GM12801 (cell line): ENCODE results near the gene UGT1A5.

ENCODE experiments used
- TF ChIP-seq, protein P1 (sequence below): IDR thresholded peaks from one replicate; pipeline ENCODE4 v1.5.1; 2011; ENCODE audit warnings: control low read depth; ENCODE audit not compliant: insufficient read length; ENCODE audit errors: extremely low read depth

Gene UGT1A5

DNA sequence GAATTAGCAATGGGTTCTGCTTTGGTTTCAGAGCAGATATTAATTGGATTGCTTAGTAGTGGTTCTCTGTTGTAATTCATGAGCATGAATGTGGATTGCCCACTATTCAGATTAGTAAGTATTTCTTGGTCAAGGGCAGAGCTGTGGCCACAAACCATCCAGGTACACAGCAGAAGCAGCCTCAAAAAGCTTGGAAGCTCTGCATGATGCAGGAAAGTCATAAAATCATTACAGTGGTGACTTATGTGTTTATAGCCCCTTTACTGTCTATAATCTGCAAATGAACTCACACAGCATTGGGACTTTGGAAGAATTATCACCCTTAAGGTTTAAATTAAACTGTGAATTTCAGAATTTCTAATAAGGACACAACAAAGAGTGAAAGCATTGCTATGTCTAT lies 45.4 kb downstream of the UGT1A5 start:
- TF ChIP-seq, protein P1, sequence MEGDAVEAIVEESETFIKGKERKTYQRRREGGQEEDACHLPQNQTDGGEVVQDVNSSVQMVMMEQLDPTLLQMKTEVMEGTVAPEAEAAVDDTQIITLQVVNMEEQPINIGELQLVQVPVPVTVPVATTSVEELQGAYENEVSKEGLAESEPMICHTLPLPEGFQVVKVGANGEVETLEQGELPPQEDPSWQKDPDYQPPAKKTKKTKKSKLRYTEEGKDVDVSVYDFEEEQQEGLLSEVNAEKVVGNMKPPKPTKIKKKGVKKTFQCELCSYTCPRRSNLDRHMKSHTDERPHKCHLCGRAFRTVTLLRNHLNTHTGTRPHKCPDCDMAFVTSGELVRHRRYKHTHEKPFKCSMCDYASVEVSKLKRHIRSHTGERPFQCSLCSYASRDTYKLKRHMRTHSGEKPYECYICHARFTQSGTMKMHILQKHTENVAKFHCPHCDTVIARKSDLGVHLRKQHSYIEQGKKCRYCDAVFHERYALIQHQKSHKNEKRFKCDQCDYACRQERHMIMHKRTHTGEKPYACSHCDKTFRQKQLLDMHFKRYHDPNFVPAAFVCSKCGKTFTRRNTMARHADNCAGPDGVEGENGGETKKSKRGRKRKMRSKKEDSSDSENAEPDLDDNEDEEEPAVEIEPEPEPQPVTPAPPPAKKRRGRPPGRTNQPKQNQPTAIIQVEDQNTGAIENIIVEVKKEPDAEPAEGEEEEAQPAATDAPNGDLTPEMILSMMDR = no peak

DNA sequence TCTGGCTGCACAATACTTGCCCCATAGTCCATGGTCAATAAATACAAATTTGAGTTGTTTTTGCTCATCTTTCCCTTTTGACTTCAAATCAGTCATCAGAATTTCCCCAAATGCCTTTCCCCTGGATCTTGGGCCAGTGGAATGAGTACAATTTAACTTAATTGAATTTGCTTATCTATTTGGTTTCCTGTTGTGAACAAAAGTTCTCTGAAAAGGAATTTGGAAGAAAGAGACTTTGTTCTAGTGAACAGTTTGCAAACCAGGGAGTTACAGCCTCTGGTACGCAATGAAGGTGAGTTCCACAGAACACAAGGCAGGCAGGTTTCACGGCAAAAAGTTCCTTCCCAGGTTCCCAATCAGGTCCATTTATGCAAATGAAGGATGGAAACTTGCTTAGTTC lies 46.1 kb downstream of the UGT1A5 start:
- TF ChIP-seq, protein P1 = no peak

DNA sequence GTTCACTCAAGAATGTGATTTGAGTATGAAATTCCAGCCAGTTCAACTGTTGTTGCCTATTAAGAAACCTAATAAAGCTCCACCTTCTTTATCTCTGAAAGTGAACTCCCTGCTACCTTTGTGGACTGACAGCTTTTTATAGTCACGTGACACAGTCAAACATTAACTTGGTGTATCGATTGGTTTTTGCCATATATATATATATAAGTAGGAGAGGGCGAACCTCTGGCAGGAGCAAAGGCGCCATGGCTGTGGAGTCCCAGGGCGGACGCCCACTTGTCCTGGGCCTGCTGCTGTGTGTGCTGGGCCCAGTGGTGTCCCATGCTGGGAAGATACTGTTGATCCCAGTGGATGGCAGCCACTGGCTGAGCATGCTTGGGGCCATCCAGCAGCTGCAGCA lies 47.3 kb downstream of the UGT1A5 start, which contains the start of gene UGT1A1:
Gene UGT1A1 (plus strand): TSS at position 228 of the 400 bp plus-strand sequence. CDS start 18 bp downstream, at position 246.
- TF ChIP-seq, protein P1 = no peak

DNA sequence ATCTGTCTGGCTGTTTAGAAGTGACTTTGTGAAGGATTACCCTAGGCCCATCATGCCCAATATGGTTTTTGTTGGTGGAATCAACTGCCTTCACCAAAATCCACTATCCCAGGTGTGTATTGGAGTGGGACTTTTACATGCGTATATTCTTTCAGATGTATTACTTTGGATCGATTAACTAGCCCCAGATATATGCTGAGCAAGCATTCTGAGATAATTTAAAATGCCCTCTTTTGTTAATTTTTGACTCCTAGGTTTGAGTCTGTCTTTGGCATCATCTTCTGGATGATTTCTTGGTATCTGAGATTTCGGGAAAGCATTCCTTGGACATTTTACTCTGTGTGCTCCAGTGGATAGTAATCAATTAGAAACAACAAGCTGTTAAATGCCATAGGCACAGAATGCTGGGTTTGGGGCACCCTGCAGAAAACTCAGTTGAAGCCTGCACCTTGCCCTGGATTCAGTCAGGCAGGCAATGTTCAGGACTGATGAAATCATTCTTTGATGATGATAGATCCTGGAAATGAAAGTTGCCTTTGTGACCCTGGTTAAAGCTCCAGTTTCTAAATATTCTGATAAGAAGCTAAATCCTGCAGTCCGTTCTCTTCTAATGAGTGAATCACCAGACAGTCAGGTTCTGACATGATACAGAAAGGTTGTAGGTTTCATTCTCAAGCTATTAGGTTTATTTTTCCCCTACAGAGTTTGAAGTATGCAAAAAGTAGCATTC lies 48.5 kb downstream of the UGT1A5 start:
- TF ChIP-seq, protein P1 = no peak

DNA sequence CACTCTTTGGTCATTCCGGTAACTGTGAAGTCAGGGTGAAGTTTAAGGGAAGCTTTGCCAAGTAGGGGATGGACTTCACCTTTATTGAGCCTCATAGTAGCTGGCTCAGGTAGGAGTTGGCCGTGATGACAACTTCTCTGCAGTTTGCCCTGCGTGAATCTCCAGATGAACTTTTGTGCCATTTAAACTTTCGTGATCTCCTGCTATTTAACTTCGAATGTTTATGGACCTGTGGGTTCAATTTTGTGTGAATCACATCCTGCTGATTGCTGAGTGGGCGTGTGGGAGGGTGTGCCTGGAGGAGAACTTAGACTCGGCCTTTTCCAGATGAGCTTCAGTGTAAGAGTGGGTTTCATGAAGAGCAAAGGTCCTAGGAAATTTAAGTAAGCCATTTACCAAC lies 51.6 kb downstream of the UGT1A5 start:
- TF ChIP-seq, protein P1 = no peak

DNA sequence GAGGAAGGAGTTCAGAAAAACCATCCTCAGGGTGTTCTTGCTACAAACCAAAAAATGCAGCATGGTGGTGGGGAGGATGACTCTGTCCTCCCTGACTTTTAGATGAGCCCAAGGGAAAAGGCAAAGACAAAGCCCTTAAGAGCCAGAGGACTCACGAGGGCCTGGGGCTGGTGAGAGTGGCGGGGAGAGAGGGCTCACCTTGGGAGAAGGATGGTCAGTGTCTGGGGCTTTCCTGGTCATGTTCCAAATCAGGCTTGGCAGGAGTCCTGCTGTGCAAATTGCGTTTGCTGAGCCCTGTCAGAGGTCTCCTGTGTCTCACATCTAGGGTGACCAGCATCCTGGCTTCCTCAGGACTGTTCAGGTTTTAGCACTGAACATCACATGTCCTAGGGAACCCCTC lies 52.1 kb downstream of the UGT1A5 start:
- TF ChIP-seq, protein P1 = no peak

DNA sequence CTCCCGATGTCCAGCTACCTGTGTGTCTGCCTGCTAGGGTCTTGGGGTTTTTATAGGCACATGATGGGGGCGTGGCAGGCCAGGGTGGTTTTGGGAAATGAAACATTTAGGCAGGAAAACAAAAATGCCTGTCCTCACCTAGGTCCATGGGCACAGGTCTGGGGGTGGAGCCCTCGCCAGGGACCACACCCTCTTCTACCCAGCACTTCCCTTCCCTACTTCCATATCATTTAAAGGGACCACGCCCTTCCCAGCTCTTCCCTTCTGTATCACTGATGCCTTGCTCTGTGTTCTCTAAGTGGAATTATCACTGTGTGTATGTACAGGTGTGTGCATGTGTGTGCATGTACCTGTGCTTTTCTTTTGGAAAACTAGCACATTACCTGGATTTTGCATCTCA lies 53.7 kb downstream of the UGT1A5 start:
- TF ChIP-seq, protein P1 = no peak
